K562 (cell line): ENCODE measurements around the gene PKIB. TPM values are rescaled to one million over a fixed set of nuclear protein-coding genes. Genes with fewer than 3 reads are reported as not detected.

Experiments
- ATAC-seq: fragments of 200-7000 bp; cut with Tn5 transposase; 3 replicates; pipeline ENCODE4 v1.9.1; 2020; ENCODE audit warnings: moderate library complexity
- BruUV-seq: library from RNA; stranded (reverse); fragments of 400-500 nt; replicated peaks from 2 replicates; lab custom pipeline; 2021; lab: Mats Ljungman, UMichigan
- CTCF ChIA-PET: fragments of 300-600 bp; formaldehyde crosslinking; extraction: SDS; loops from one replicate; lab custom pipeline; 2021; ENCODE audit warnings: low intra/inter-chr PET ratio; lab: Yijun Ruan, JAX
- POLR2A ChIA-PET: fragments of 300-600, 350-650 bp; sonication (Branson Sonifier 250); formaldehyde crosslinking; extraction: SDS; loops from one replicate; lab custom pipeline; 2021; ENCODE audit warnings: antibody characterized with exemption, inconsistent platforms; lab: Yijun Ruan, JAX
- DNase-seq, 4 experiments: peaks; one replicate each; pipeline versions ENCODE4 v3.0.0 to v3.0.0-alpha.2; 2011 to 2018; ENCODE audit warnings: low spot score in 3 of 4, mixed read lengths in 3 of 4; ENCODE audit errors: extremely low read depth in 1 of 4
- FAIRE-seq: peaks from 2 replicates; lab custom pipeline; 2011; peaks lifted over from hg19 to GRCh38; lab: Jason Lieb, UNC
- H2AFZ ChIP-seq: 2 replicates; pipeline ENCODE4 v1.6.0; 2011; ENCODE audit warnings: low read depth, low read length, control low read depth, inconsistent platforms
- H3K27ac ChIP-seq: fragments of 200-600 bp; 3 replicates; pipeline ENCODE4 v1.8.0; 2011; ENCODE audit warnings: low read depth, mild to moderate bottlenecking, control low read depth, inconsistent platforms, low read length, moderate library complexity, mixed read lengths; ENCODE audit errors: extremely low read depth
- H3K27me3 ChIP-seq, 2 experiments: fragments of 300-600 bp in 1 of 2; 2 replicates in 1 of 2; 3 replicates in 1 of 2; pipeline versions ENCODE4 v1.6.0 to v1.8.0; 2011; ENCODE audit warnings: inconsistent platforms in 2 of 2, low read length in 2 of 2, mild to moderate bottlenecking in 1 of 2, mixed read lengths in 1 of 2, moderate library complexity in 1 of 2; ENCODE audit not compliant: control insufficient read depth in 2 of 2, insufficient read depth in 2 of 2
- H3K36me3 ChIP-seq: fragments of 300-600 bp; 3 replicates; pipeline ENCODE4 v1.8.0; 2011; ENCODE audit warnings: mild to moderate bottlenecking, low read length, inconsistent platforms; ENCODE audit not compliant: control insufficient read depth, insufficient read depth
- H3K4me1 ChIP-seq, 2 experiments: fragments of 200-600 bp in 1 of 2; replicated peaks in 1 of 2; 2 replicates in 1 of 2; 3 replicates in 1 of 2; pipeline versions ENCODE4 v1.5.1 to v1.8.0; 2011; ENCODE audit warnings: inconsistent platforms in 2 of 2, low read length in 2 of 2, mild to moderate bottlenecking in 1 of 2, mixed read lengths in 1 of 2, moderate library complexity in 1 of 2; ENCODE audit not compliant: control insufficient read depth in 2 of 2, insufficient read depth in 2 of 2
- H3K4me2 ChIP-seq: 2 replicates; pipeline ENCODE4 v1.6.1; 2011; ENCODE audit warnings: low read length, control low read depth, inconsistent platforms, mixed read lengths; ENCODE audit not compliant: insufficient read depth
- H3K4me3 ChIP-seq: fragments of 200-600 bp; sonication (generic), shearing (Covaris generic); 2 replicates; pipeline ENCODE4 v1.5.1; 2016; ENCODE audit warnings: control low read depth, inconsistent platforms
- H3K79me2 ChIP-seq: fragments of 200-600 bp; 3 replicates; pipeline ENCODE4 v1.8.0; 2011; ENCODE audit warnings: low read length, inconsistent platforms; ENCODE audit not compliant: control insufficient read depth, insufficient read depth
- H3K9ac ChIP-seq, 2 experiments: 2 replicates each; pipeline versions ENCODE4 v1.6.0 to v1.6.1; 2011; ENCODE audit warnings: low read depth in 2 of 2, low read length in 2 of 2, control low read depth in 1 of 2, inconsistent platforms in 1 of 2, mild to moderate bottlenecking in 1 of 2, mixed read lengths in 1 of 2; ENCODE audit not compliant: insufficient read depth in 1 of 2
- H3K9me1 ChIP-seq: one replicate; pipeline ENCODE4 v1.6.0; 2011; ENCODE audit warnings: inconsistent platforms, mild to moderate bottlenecking, low read length, moderate library complexity; ENCODE audit not compliant: control insufficient read depth, insufficient read depth
- H3K9me3 ChIP-seq: replicated peaks from 2 replicates; pipeline ENCODE4 v1.5.1; 2011; ENCODE audit warnings: low read depth, low read length, inconsistent platforms; ENCODE audit not compliant: control insufficient read depth, insufficient read depth
- H4K20me1 ChIP-seq: replicated peaks from 2 replicates; pipeline ENCODE4 v1.6.1; 2011; ENCODE audit warnings: low read length, inconsistent platforms, mixed read lengths; ENCODE audit not compliant: control insufficient read depth, insufficient read depth
- ESRRA ChIP-seq: fragments of 450-650 bp; IDR thresholded peaks from 2 replicates; pipeline ENCODE4 v1.6.1; 2014; ENCODE audit warnings: low read depth, mild to moderate bottlenecking, moderate library complexity, borderline replicate concordance
- GTF2F1 ChIP-seq: IDR thresholded peaks from 2 replicates; pipeline ENCODE4 v1.6.1; 2011; ENCODE audit warnings: low read depth, low read length, improper control_type of control experiment
- HMG20A ChIP-seq: fragments of 450-650 bp; formaldehyde crosslinking; conservative IDR thresholded peaks from 2 replicates; pipeline ENCODE4 v1.4.0; 2020; ENCODE audit warnings: mild to moderate bottlenecking, mixed read lengths
- MAFG ChIP-seq: fragments of 450-650 bp; conservative IDR thresholded peaks from 2 replicates; pipeline ENCODE4 v1.6.1; 2016; ENCODE audit warnings: missing genetic modification characterization, missing compliant biosample characterization
- MXI1 ChIP-seq: IDR thresholded peaks from 2 replicates; pipeline ENCODE4 v1.6.1; 2011; ENCODE audit warnings: low read depth, mild to moderate bottlenecking, improper control_type of control experiment, low read length
- NEUROD1 ChIP-seq: fragments of 150-350 bp; IDR thresholded peaks from 2 replicates; pipeline ENCODE4 v1.6.1; 2014; ENCODE audit warnings: borderline replicate concordance, low read length, low read depth; ENCODE audit not compliant: partially characterized antibody
- NFE2L1 ChIP-seq: fragments of 450-650 bp; IDR thresholded peaks from 2 replicates; pipeline ENCODE4 v1.6.1; 2016; ENCODE audit warnings: missing genetic modification characterization, low read depth, mild to moderate bottlenecking, missing compliant biosample characterization, moderate library complexity, borderline replicate concordance
- POLR2G ChIP-seq: fragments of 200-400 bp; formaldehyde crosslinking; IDR thresholded peaks from 2 replicates; pipeline ENCODE4 v1.6.1; 2017; ENCODE audit warnings: low read depth, mild to moderate bottlenecking, antibody characterized with exemption, low read length, moderate library complexity
- RBM25 ChIP-seq: fragments of 200-400 bp; formaldehyde crosslinking; IDR thresholded peaks from 2 replicates; pipeline ENCODE4 v1.6.1; 2018; ENCODE audit warnings: low read length, low read depth, moderate library complexity; ENCODE audit not compliant: severe bottlenecking
- RFX7 ChIP-seq: fragments of 250-450 bp; sonication (Bioruptor Pico); IDR thresholded peaks from 2 replicates; pipeline ENCODE4 v1.5.1; 2021; ENCODE audit warnings: mild to moderate bottlenecking
- SP1 ChIP-seq: sonication (generic); formaldehyde crosslinking; IDR thresholded peaks from 2 replicates; pipeline ENCODE4 v1.8.1; 2022; ENCODE audit warnings: mild to moderate bottlenecking, missing genetic modification reagents
- ZFP1 ChIP-seq: fragments of 450-650 bp; formaldehyde crosslinking; IDR thresholded peaks from 2 replicates; pipeline ENCODE4 v1.4.0; 2020; ENCODE audit warnings: mild to moderate bottlenecking, mixed read lengths
- ZFP36 ChIP-seq: fragments of 150-350 bp; IDR thresholded peaks from 2 replicates; pipeline ENCODE4 v1.6.1; 2018; ENCODE audit warnings: low read length, low read depth; ENCODE audit not compliant: partially characterized antibody
- WGBS: fragments of 100-300 bp; shearing (Covaris generic); methylation state at CpG from one replicate; pipeline ENCODE4 v1.1.6; 2016; ENCODE audit warnings: low coverage, mixed read lengths; ENCODE audit not compliant: insufficient coverage; ENCODE audit errors: missing lambda C conversion rate; 5-methylcytosine and 5-hydroxymethylcytosine counted together
- in situ Hi-C: fragments of 300-500 bp; cut with MboI; formaldehyde crosslinking; loops from 4 replicates; pipeline ENCODE4 v1.15.0; 2018; ENCODE audit warnings: inconsistent platforms, mixed read lengths
- intact Hi-C: fragments of 100-400 bp; cut with micrococcal nuclease; formaldehyde crosslinking; loops from 2 replicates; pipeline ENCODE4 v1.14.2; 2022
- polyA plus RNA-seq, 8 experiments: library from polyadenylated mRNA; depleted of rRNA in 4 of 8; stranded (reverse) in 5 of 8; unstranded in 3 of 8; fragments of >200 nt; fragmentation: Nextera tagmentation in 2 of 8; fragmentation: Illumina TruSeq in 1 of 8; extraction: Ambion mirVana in 2 of 8; extraction: Trizol in 1 of 8; gene quantifications; 2 replicates each; pipeline versions ENCODE4 v1.2.1 to v1.2.3, GENCODE V29; 2011 to 2014; ENCODE audit warnings: inconsistent platforms in 1 of 8, missing spikeins in 1 of 8
- total RNA-seq, 7 experiments: library from RNA; depleted of rRNA in 6 of 7; stranded (reverse); fragments of >200 nt in 6 of 7; fragmentation: Illumina TruSeq in 2 of 7; extraction: Trizol in 2 of 7; gene quantifications; 2 replicates each; pipeline versions ENCODE4 v1.2.1 to v1.2.3, GENCODE V29; 2011 to 2021; ENCODE audit warnings: low replicate concordance in 1 of 7
- TF ChIP-seq, protein P1 (sequence below), 2 experiments: IDR thresholded peaks; 2 replicates each; pipeline ENCODE4 v1.6.1; 2012; ENCODE audit warnings: improper control_type of control experiment in 2 of 2, low read depth in 2 of 2, low read length in 2 of 2, borderline replicate concordance in 1 of 2
- TF ChIP-seq, protein P2 (sequence below): fragments of 250-450 bp; sonication (Bioruptor Pico); IDR thresholded peaks from 2 replicates; pipeline ENCODE4 v1.4.0; 2020; ENCODE audit warnings: borderline replicate concordance
- TF ChIP-seq, protein P3 (sequence below): fragments of 250-450 bp; sonication (Bioruptor Pico); IDR thresholded peaks from 2 replicates; pipeline ENCODE4 v1.4.0; 2020; ENCODE audit warnings: mild to moderate bottlenecking
- TF ChIP-seq, protein P4 (sequence below): IDR thresholded peaks from 2 replicates; pipeline ENCODE4 v1.6.1; 2011; ENCODE audit not compliant: insufficient read length; ENCODE audit errors: extremely low read depth

The PKIB gene
- total and polyA plus RNA-seq, 9 of the 15 experiments (the other 6 are each of a cell fraction or from before 2014, with no cell fraction given), result 14.8 to 37.5 (median 27.4) TPM

DNA sequence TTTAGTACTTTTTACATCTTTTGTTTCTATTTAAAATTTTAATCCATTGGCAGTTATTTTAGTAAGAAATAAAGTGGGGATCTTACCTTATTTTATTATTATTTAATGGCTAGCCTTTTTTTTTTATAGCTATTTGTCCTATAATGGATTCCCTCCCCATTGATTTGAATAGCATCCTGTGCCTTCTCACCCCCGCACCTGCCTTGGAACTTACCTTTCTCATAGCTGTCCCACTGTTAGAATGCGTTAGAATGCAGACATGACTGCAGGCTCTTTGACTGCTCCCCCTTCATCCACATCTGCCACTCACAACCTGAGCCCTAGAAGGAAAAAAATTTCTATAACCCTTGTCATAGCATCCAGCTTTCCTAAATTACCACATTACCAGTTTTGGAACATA is 9.1 kb downstream of the PKIB start:
- no peaks in the 10 kb centered on the region for H3K9me3 ChIP-seq
- H3K27me3 ChIP-seq, result no peaks in the 10 kb centered on the region
- CTCF ChIA-PET, result no interaction called here
- H3K27ac ChIP-seq, result no peak overlapping the region
- intact Hi-C loops, result no loop called here
- WGBS, result 23% methylated on average over 2 of the region's 2 CpGs
- no peak overlapping the region for H3K9ac ChIP-seq
- no peak for DNase-seq
- no peaks in the 10 kb centered on the region for H3K4me1 ChIP-seq
- in situ Hi-C loops, result no loop called here
- H3K9me1 ChIP-seq, result no peaks in the 10 kb centered on the region
- no peak for ATAC-seq
- H2AFZ ChIP-seq, result no peak overlapping the region
- H3K79me2 ChIP-seq, result no peaks in the 10 kb centered on the region
- H3K4me2 ChIP-seq, result no peak overlapping the region
- FAIRE-seq, result no peak
- POLR2A ChIA-PET, result interaction anchor here (0.6 to 1.0 kb wide), 2 partner anchors 20 to 323 kb away, joined by 4 to 5 read pairs; no protein-coding TSS in a partner anchor
- H4K20me1 ChIP-seq, result no peaks in the 10 kb centered on the region
- BruUV-seq, result no TSS peak
- no peak overlapping the region for H3K4me3 ChIP-seq
- H3K36me3 ChIP-seq, result no peaks in the 10 kb centered on the region
- no peak for TF ChIP-seq ZFP1
- no peak for TF ChIP-seq POLR2G
- TF ChIP-seq, protein P1, sequence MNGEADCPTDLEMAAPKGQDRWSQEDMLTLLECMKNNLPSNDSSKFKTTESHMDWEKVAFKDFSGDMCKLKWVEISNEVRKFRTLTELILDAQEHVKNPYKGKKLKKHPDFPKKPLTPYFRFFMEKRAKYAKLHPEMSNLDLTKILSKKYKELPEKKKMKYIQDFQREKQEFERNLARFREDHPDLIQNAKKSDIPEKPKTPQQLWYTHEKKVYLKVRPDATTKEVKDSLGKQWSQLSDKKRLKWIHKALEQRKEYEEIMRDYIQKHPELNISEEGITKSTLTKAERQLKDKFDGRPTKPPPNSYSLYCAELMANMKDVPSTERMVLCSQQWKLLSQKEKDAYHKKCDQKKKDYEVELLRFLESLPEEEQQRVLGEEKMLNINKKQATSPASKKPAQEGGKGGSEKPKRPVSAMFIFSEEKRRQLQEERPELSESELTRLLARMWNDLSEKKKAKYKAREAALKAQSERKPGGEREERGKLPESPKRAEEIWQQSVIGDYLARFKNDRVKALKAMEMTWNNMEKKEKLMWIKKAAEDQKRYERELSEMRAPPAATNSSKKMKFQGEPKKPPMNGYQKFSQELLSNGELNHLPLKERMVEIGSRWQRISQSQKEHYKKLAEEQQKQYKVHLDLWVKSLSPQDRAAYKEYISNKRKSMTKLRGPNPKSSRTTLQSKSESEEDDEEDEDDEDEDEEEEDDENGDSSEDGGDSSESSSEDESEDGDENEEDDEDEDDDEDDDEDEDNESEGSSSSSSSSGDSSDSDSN (IDR thresholded peaks at IDR 0.05; ENCODE audit: borderline replicate concordance in 1 of 2, low read depth in 2 of 2, low read length in 2 of 2), result no peak
- TF ChIP-seq RFX7 (CRISPR knock-in tag), result no peak
- no peak for TF ChIP-seq GTF2F1
- TF ChIP-seq NEUROD1, result no peak
- no peak for TF ChIP-seq ZFP36
- TF ChIP-seq, protein P2, sequence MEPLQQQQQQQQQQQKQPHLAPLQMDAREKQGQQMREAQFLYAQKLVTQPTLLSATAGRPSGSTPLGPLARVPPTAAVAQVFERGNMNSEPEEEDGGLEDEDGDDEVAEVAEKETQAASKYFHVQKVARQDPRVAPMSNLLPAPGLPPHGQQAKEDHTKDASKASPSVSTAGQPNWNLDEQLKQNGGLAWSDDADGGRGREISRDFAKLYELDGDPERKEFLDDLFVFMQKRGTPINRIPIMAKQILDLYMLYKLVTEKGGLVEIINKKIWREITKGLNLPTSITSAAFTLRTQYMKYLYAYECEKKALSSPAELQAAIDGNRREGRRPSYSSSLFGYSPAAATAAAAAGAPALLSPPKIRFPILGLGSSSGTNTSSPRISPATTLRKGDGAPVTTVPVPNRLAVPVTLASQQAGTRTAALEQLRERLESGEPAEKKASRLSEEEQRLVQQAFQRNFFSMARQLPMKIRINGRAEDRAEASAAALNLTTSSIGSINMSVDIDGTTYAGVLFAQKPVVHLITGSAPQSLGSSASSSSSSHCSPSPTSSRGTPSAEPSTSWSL (CRISPR knock-in tag), result no peak
- TF ChIP-seq MAFG (tag), result no peak
- TF ChIP-seq, protein P3, sequence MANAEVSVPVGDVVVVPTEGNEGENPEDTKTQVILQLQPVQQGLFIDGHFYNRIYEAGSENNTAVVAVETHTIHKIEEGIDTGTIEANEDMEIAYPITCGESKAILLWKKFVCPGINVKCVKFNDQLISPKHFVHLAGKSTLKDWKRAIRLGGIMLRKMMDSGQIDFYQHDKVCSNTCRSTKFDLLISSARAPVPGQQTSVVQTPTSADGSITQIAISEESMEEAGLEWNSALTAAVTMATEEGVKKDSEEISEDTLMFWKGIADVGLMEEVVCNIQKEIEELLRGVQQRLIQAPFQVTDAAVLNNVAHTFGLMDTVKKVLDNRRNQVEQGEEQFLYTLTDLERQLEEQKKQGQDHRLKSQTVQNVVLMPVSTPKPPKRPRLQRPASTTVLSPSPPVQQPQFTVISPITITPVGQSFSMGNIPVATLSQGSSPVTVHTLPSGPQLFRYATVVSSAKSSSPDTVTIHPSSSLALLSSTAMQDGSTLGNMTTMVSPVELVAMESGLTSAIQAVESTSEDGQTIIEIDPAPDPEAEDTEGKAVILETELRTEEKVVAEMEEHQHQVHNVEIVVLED (CRISPR knock-in tag), result no peak
- TF ChIP-seq SP1 (CRISPR knock-in tag), result no peak
- TF ChIP-seq RBM25, result no peak
- no peak for TF ChIP-seq HMG20A
- TF ChIP-seq ESRRA, result no peak
- TF ChIP-seq, protein P4, sequence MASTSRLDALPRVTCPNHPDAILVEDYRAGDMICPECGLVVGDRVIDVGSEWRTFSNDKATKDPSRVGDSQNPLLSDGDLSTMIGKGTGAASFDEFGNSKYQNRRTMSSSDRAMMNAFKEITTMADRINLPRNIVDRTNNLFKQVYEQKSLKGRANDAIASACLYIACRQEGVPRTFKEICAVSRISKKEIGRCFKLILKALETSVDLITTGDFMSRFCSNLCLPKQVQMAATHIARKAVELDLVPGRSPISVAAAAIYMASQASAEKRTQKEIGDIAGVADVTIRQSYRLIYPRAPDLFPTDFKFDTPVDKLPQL, result no peak
- TF ChIP-seq MXI1, result no peak
- no peak for TF ChIP-seq NFE2L1 (tag)
